Adrenal gland (tissue), 12 donors: ENCODE measurements around the gene SLC6A11. TPM values are rescaled to one million over a fixed set of nuclear protein-coding genes. Genes with fewer than 3 reads are reported as not detected.

Experiments used
- DNase-seq, 7 donors: peaks; one replicate each; pipeline ENCODE4 v3.0.0-alpha.2; 2019 to 2020
- H3K27ac ChIP-seq, 5 donors: fragments of 200-600 bp; sonication (generic) in 4 of 5; 1 replicate in 3 of 5; 2 replicates in 2 of 5; pipeline versions ENCODE4 v1.5.1 to v1.8.0; 2016 to 2020; ENCODE audit warnings: mild to moderate bottlenecking in 1 of 5
- H3K27me3 ChIP-seq: fragments of 200-600 bp; 2 replicates; pipeline ENCODE4 v1.8.0; 2021
- H3K36me3 ChIP-seq, 2 donors: fragments of 200-600 bp; replicated peaks in 1 of 2; 1 replicate in 1 of 2; 2 replicates in 1 of 2; pipeline versions ENCODE4 v1.5.1 to v1.8.0; 2018 to 2022
- H3K4me1 ChIP-seq, 2 donors: fragments of 200-600 bp; replicated peaks in 1 of 2; 1 replicate in 1 of 2; 2 replicates in 1 of 2; pipeline versions ENCODE4 v1.5.1 to v1.8.0; 2018 to 2021
- H3K4me3 ChIP-seq, 4 donors: fragments of 200-600 bp; sonication (generic) in 3 of 4; one replicate each; pipeline ENCODE4 v1.5.1; 2016 to 2018
- H3K9me3 ChIP-seq, 3 donors: fragments of 200-600 bp; sonication (generic) in 1 of 3; replicated peaks in 1 of 3; 1 replicate in 2 of 3; 2 replicates in 1 of 3; pipeline versions ENCODE4 v1.5.1 to v1.8.0; 2016 to 2021
- POLR2A ChIP-seq, 2 donors: fragments of 450-650 bp; IDR thresholded peaks; one replicate each; pipeline ENCODE4 v1.6.1; 2017; ENCODE audit warnings: antibody characterized with exemption in 2 of 2, mild to moderate bottlenecking in 2 of 2, moderate library complexity in 1 of 2
- whole genome bisulfite sequencing, 4 donors: extraction: QIAGEN DNeasy Blood & Tissue Kit in 2 of 4; methylation state at CpG; one replicate each; pipeline versions ENCODE4 v1.1.5 to v1.1.7; 2013 to 2017; 5-methylcytosine and 5-hydroxymethylcytosine counted together
- intact Hi-C, 2 donors: fragments of 100-400 bp; cut with DNase I; formaldehyde crosslinking; loops; one replicate each; pipeline versions ENCODE4 v1.14.1 to v1.15.0; 2022 to 2023
- polyA plus RNA-seq, 3 donors: library from polyadenylated mRNA; stranded (reverse); fragments of 200-250 nt in 2 of 3; fragments of 350-450 nt in 1 of 3; fragmentation: Illumina TruSeq in 1 of 3; extraction: RNeasy Lipid Tissue Mini Kit (QIAGEN cat#74804) in 1 of 3; gene quantifications; one replicate each; pipeline ENCODE4 v1.2.3, GENCODE V29; 2013 to 2014
- total RNA-seq, 9 donors: library from RNA; depleted of rRNA in 4 of 9; stranded (reverse); fragments of >200 nt in 4 of 9; fragments of 120-200 nt in 1 of 9; fragmentation: NEBNext Ultra II Directional in 1 of 9; extraction: Animal tissue kit (Norgen Biotek cat#: 25700) in 1 of 9; gene quantifications; one replicate each; pipeline versions ENCODE4 v1.1.0 to v1.2.4, GENCODE V29; 2013 to 2023
- TF ChIP-seq, protein P1 (sequence below), 6 experiments: fragments of 450-650 bp in 4 of 6; fragments of 200-600 bp in 2 of 6; sonication (generic) in 1 of 6; IDR thresholded peaks; 1 replicate in 5 of 6; 2 replicates in 1 of 6; pipeline versions ENCODE4 v1.5.1 to v1.8.0; 2016 to 2021; ENCODE audit warnings: antibody characterized with exemption in 6 of 6, mild to moderate bottlenecking in 2 of 6, moderate library complexity in 1 of 6
- donor health status: healthy with polysubstance abuse.
- donor health status: Bipolar disorder and iron deficiency.
- donor health status: DM: yes; HTN: yes; CAD: no.
- donor health status: DM: no; HTN: no; CAD: no.
- donor health status: DM: no; HTN: no; CAD: no.
- donor health status: DM: yes; HTN: yes; CAD: no.

Gene SLC6A11
- total and polyA plus RNA-seq, 12 donors, result 0.03 to 0.17 (median 0.06) TPM; not detected in 7

DNA sequence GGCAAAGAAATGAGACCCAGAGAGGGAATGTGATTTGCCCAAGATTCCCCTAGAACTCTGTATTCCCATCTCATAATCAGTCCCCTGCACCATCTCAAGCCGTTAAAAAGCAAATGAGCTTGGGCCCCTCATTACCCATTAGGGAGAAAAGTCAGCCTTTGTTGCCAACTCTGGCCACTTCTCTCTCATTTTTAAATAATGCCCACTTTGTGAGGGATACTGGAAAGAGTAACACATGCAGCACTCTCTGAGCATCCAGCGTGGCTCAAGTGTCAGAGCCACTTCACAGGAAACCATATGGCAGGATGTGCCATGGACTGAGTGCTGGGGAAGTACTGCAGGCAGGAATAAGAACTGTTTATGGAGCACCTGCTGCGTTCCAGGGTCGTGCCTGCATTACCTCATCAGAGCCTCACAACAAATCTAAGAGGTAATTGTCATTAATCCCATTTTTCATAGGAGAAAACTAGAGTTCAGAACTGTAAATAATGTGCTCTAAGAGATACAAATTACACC lies 126.7 kb downstream of the SLC6A11 start:
- Histone ChIP-seq H3K4me1 (no peaks in the 10 kb centered on the region), H3K27me3 (peaks cover 9% of the 10 kb centered on the region), H3K27ac (no peak overlapping the region), H3K9me3 (no peaks in the 10 kb centered on the region), H3K4me3 (no peak overlapping the region), H3K36me3 (no peaks in the 10 kb centered on the region)
- TF ChIP-seq POLR2A (IDR thresholded peaks at IDR 0.05), result no peak
- TF ChIP-seq, protein P1, sequence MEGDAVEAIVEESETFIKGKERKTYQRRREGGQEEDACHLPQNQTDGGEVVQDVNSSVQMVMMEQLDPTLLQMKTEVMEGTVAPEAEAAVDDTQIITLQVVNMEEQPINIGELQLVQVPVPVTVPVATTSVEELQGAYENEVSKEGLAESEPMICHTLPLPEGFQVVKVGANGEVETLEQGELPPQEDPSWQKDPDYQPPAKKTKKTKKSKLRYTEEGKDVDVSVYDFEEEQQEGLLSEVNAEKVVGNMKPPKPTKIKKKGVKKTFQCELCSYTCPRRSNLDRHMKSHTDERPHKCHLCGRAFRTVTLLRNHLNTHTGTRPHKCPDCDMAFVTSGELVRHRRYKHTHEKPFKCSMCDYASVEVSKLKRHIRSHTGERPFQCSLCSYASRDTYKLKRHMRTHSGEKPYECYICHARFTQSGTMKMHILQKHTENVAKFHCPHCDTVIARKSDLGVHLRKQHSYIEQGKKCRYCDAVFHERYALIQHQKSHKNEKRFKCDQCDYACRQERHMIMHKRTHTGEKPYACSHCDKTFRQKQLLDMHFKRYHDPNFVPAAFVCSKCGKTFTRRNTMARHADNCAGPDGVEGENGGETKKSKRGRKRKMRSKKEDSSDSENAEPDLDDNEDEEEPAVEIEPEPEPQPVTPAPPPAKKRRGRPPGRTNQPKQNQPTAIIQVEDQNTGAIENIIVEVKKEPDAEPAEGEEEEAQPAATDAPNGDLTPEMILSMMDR (IDR thresholded peaks at IDR 0.05), result no peak
- no peak for DNase-seq
- intact Hi-C loops, result loop anchor here in 1 of 2 donors (10.0 kb wide), 1 partner anchor 392 kb away; no protein-coding TSS in a partner anchor
- WGBS, 4 donors, result 51 to 81% (median 75%) methylated on average over 3 to 4 of the region's 4 CpGs

DNA sequence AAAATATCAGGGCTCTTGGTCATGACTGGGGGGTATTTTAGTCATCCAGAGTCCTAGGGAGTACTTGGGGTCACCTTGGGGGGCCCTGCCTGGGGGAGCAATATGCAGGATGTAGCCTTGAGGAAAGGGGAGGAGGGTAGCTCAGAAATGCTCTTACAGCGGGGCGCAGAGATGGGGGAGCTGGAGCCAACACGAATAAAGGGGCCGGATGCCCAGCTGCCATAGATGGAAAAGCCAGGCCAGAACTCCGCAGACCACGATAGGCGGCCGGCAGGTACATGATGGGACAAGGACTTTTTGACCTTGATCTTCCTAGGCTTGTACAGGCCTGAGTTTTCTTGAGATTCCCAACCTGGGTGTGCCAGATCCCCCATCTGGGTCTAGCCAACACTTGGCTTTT lies 128.8 kb downstream of the SLC6A11 start:
- H3K9me3 ChIP-seq, result no peaks in the 10 kb centered on the region
- intact Hi-C loops, result loop anchor here (5.0 to 10.0 kb wide), 2 partner anchors 112 to 390 kb away; no protein-coding TSS in a partner anchor
- TF ChIP-seq POLR2A (IDR thresholded peaks at IDR 0.05), result no peak
- TF ChIP-seq, protein P1 (IDR thresholded peaks at IDR 0.05), result no peak
- no peak overlapping the region for H3K27ac ChIP-seq
- DNase-seq, result no peak
- H3K4me3 ChIP-seq, result no peak overlapping the region
- 89 to 92% (median 91%) methylated on average over 8 of the region's 8 CpGs for WGBS, 4 donors
- peaks cover 9% of the 10 kb centered on the region for H3K27me3 ChIP-seq
- H3K36me3 ChIP-seq, result no peaks in the 10 kb centered on the region
- no peaks in the 10 kb centered on the region for H3K4me1 ChIP-seq

DNA sequence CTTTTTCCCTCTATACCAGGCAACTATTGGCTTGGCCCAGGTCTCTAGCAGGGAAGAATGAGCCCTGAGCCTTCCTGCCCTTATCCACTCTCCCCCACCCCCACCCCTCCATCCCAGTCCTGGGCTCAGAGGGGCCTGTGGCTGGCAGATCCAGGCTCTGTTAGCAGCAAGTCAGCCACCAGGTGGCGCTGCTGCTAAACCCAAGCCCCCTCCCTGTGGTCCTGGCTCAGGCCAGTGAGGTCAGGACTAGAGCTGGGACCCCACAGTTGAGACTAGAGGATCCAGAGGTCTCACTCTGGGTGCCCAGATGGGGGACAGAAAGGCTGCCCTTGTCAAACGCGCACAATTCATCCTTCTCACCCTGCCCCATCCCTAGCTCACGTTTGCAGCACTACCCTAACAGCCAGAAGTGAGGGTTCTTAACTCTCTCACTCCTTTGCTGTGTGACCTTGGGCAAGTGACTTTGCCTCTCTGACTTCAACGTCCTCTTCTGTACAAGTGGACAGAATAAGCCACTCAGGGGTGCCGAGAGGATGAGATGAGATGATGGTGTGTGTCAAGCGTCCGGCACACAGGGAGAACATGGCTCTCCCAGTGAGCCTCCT lies 129.8 kb downstream of the SLC6A11 start:
- no peaks in the 10 kb centered on the region for H3K9me3 ChIP-seq
- TF ChIP-seq POLR2A (IDR thresholded peaks at IDR 0.05), result no peak
- TF ChIP-seq, protein P1 (IDR thresholded peaks at IDR 0.05), result peak; percentile 62 to 81 (median 70)
- DNase-seq, result peak in 6 of 7 donors; percentile 43 to 71 (median 58)
- peaks cover 9% of the 10 kb centered on the region for H3K27me3 ChIP-seq
- no peak overlapping the region for H3K27ac ChIP-seq
- no peaks in the 10 kb centered on the region for H3K4me1 ChIP-seq
- intact Hi-C loops, result loop anchor here (5.0 to 10.0 kb wide), 2 partner anchors 112 to 389 kb away; no protein-coding TSS in a partner anchor
- WGBS, 4 donors, result 37 to 57% (median 48%) methylated on average over 7 to 8 of the region's 8 CpGs
- no peak overlapping the region for H3K4me3 ChIP-seq
- no peaks in the 10 kb centered on the region for H3K36me3 ChIP-seq

DNA sequence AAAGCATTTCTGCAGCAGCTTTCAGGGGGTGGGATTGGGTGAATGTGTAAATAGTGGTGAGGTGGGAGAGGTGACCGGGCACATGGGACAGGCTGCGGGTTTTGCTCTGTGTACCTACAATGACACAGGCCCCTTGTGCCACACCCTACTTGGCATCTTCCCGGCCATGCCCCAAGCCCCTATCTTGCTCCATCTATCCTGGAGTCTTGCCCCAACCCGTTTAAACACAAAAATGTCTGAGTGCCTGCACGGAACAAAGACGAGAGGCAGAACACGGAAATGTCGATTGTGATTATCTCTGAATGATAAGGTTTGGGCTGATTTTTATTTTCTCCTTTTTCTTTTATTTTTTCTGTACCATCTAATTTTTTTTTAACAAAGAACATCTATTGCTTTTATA lies 130.5 kb downstream of the SLC6A11 start:
- Histone ChIP-seq H3K9me3 (no peaks in the 10 kb centered on the region), H3K27ac (no peak overlapping the region), H3K4me1 (no peaks in the 10 kb centered on the region), H3K27me3 (peaks cover 9% of the 10 kb centered on the region), H3K4me3 (no peak overlapping the region), H3K36me3 (no peaks in the 10 kb centered on the region)
- 72 to 79% (median 76%) methylated on average over 8 of the region's 8 CpGs for WGBS, 4 donors
- TF ChIP-seq, protein P1 (IDR thresholded peaks at IDR 0.05), result no peak
- TF ChIP-seq POLR2A (IDR thresholded peaks at IDR 0.05), result no peak
- intact Hi-C loops, result loop anchor here (5.0 to 10.0 kb wide), 2 partner anchors 111 to 388 kb away; no protein-coding TSS in a partner anchor
- no peak for DNase-seq
